RPMI7951 (cell line): ENCODE data around the gene APLF. TPM values are rescaled to one million over a fixed set of nuclear protein-coding genes. Genes with fewer than 3 reads are reported as not detected.
"Not testable (repeated sequence)": the region's sequence is repeated elsewhere in the genome, so short reads cannot be mapped to it uniquely, and the experiment has no call there.

ENCODE experiments used
- DNase-seq: peaks from one replicate; pipeline ENCODE4 v3.0.0-alpha.2; 2012; ENCODE audit warnings: low read depth
- total RNA-seq: library from RNA; depleted of rRNA; stranded (reverse); fragments of >200 nt; shearing (Covaris generic); gene quantifications from 2 replicates; pipeline ENCODE4 v1.2.3, GENCODE V29; 2014

Gene APLF
- total RNA-seq, 1 experiment from 2014 or later: 5.9 TPM

- DNase-seq: not testable (repeated sequence)
These were observed 61.8 kb downstream of the APLF start for GRCh38 chr2:68529156-68529555.

- not testable (repeated sequence) for DNase-seq
These were observed 62.3 kb downstream of the APLF start for GRCh38 chr2:68529651-68530050.

- no peak for DNase-seq
These were observed 68.6 kb downstream of the APLF start for GRCh38 chr2:68536000-68536399.

GRCh38 chr2:68537011-68537410 is 69.6 kb downstream of the APLF start:
- DNase-seq: no peak

- DNase-seq: no peak
These were observed 70.4 kb downstream of the APLF start for GRCh38 chr2:68537809-68538208.

- no peak for DNase-seq
These were observed 77.4 kb downstream of the APLF start for GRCh38 chr2:68544811-68545210.

- DNase-seq: no peak
These were observed 81.0 kb downstream of the APLF start for GRCh38 chr2:68548396-68548795.

- DNase-seq: no peak
These were observed 85.7 kb downstream of the APLF start for GRCh38 chr2:68553098-68553497.

- not testable (repeated sequence) for DNase-seq
These were observed 88.2 kb downstream of the APLF start for GRCh38 chr2:68555425-68556206.

GRCh38 chr2:68556381-68556780 is 89.0 kb downstream of the APLF start:
- no peak for DNase-seq

GRCh38 chr2:68558576-68558975 is 91.2 kb downstream of the APLF start:
- no peak for DNase-seq

GRCh38 chr2:68559692-68560091 is 92.3 kb downstream of the APLF start:
- no peak for DNase-seq

GRCh38 chr2:68560545-68560944 is 93.2 kb downstream of the APLF start:
- no peak for DNase-seq

GRCh38 chr2:68561372-68561771 is 94.0 kb downstream of the APLF start:
- DNase-seq: no peak

- DNase-seq: no peak
These were observed 95.5 kb downstream of the APLF start for GRCh38 chr2:68562934-68563333.

GRCh38 chr2:68564426-68564825 is 97.0 kb downstream of the APLF start:
- no peak for DNase-seq

GRCh38 chr2:68565273-68565672 is 97.9 kb downstream of the APLF start:
- DNase-seq: no peak

- peak; percentile 37 for DNase-seq
These were observed 98.5 kb downstream of the APLF start for GRCh38 chr2:68565858-68566257.

- no peak for DNase-seq
These were observed 99.0 kb downstream of the APLF start for GRCh38 chr2:68566362-68566761.

GRCh38 chr2:68568116-68568515 is 100.7 kb downstream of the APLF start:
- DNase-seq: no peak

GRCh38 chr2:68569604-68570003 is 102.2 kb downstream of the APLF start:
- peak; percentile 29 for DNase-seq

- DNase-seq: not testable (repeated sequence)
These were observed 103.0 kb downstream of the APLF start for GRCh38 chr2:68570434-68570833.

GRCh38 chr2:68574202-68574791 is 106.9 kb downstream of the APLF start:
- DNase-seq: no peak

- DNase-seq: no peak
These were observed 109.8 kb downstream of the APLF start for GRCh38 chr2:68577183-68577582.
